ENCODE data around the gene MYO7B. TPM values are rescaled to one million over a fixed set of nuclear protein-coding genes. Genes with fewer than 3 reads are reported as not detected.

MYO7B gene
- polyA plus RNA-seq, 2 of the 4 experiments (the other 2 are of a cell fraction) = 0.04 to 0.09 TPM

DNA sequence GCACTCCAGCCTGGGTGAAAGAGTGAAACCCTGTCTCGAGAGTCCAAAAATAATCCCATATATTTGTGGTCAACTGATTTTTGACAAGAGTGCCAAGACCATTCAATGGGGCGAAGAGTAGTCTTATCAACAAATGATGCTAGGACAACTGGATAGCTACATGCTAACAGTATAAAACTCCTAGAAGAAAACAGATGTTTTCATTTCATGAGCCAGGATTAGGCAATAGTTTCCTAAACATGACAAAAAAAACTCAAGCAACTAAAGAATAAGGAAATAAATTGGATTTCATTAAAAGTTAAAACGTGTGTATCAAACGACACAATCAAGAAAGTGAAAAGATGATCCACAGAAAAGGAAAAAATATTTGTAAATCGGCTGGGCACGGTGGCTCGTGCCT is 133.6 kb downstream of the MYO7B start (continued):
- TF ChIP-seq ATOH8 (CRISPR knock-in tag; IDR thresholded peaks at IDR 0.05; ENCODE audit: low read depth) (no peak), NFE2L2 (conservative IDR thresholded peaks at IDR 0.05; ENCODE audit: low read length) (no peak), ZSCAN20 (CRISPR knock-in tag; IDR thresholded peaks at IDR 0.05) (no peak)

DNA sequence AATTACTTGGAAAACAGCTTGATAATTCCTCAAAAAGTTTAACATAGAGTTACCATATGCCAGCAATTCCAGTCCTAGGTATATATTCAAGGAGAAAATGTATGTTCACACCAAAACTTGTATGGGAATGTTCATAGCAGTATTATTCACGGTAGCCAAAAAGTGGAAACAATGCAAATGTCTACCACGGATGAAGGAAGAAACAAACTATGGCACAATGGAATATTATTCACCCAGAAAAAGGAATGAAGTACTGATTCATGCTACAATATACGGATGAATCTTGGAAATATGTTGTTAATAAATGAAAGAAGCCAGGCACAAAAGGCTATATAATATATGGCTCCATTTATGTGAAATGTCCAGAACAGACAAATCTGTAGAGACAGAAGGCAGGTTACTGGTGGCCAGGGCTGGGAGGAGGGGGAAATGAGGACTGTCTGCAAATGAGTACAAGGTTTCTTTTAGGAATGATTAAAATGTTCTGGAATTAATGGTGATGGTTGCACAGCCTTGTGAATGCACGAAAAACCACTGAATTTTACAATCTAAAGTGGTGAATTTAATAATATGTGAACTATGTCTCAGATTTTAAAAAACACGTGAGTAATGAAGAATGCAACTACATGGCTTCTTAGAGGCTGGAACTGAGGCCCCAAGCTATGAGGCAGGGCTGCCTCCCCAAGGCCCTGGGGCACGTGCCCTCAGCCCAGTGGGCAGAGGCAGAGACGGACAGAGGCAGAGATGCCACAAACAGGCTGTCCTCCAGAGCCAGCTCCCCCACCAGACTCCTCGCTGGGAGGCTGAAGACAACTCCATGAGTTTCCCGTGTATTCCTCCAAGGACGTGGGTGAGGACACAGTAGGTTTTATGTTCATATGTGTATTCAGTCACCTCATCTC is 134.8 kb downstream of the MYO7B start:
- no peak overlapping the region for H3K4me2 ChIP-seq
- no peak overlapping the region for H3K27ac ChIP-seq
- ChIA-PET POLR2A (no interaction called here), CTCF (interaction anchor here (1.0 kb wide), 1 partner anchor 20 kb away, joined by 6 read pairs; no protein-coding TSS in a partner anchor)
- ATAC-seq (no peak), FAIRE-seq (no peak), DNase-seq (ENCODE audit: low read depth in 1 of 2, low spot score in 1 of 2) (no peak)
- 69% methylated on average over 10 of the region's 10 CpGs for WGBS (ENCODE audit: missing lambda C conversion rate)
- H3K4me3 ChIP-seq = no peak overlapping the region
- TF ChIP-seq POLR2A (IDR thresholded peaks at IDR 0.05; ENCODE audit: low read length) (no peak), CBX8 (IDR thresholded peaks at IDR 0.05) (no peak), TP53 (CRISPR knock-in tag; IDR thresholded peaks at IDR 0.05) (no peak)
- no peaks in the 10 kb centered on the region; the same call in 2 of the 3 replicates for H3K9me3 ChIP-seq
- peaks cover 10% of the 10 kb centered on the region for H3K4me1 ChIP-seq

GRCh38 chr2:127670957-127671290 is 135.4 kb downstream of the MYO7B start:
- 62% methylated on average over 5 of the region's 5 CpGs for WGBS (ENCODE audit: missing lambda C conversion rate)
- Histone ChIP-seq H3K4me1 (peaks cover 11% of the 10 kb centered on the region), H3K9me3 (no peaks in the 10 kb centered on the region; the same call in 2 of the 3 replicates), H3K27ac (no peak overlapping the region), H3K4me3 (no peak overlapping the region), H3K4me2 (no peak overlapping the region)
- POLR2A ChIA-PET = no interaction called here
- no peak for FAIRE-seq
- CTCF ChIA-PET = interaction anchor here (1.0 kb wide), 1 partner anchor 21 kb away, joined by 6 read pairs; no protein-coding TSS in a partner anchor
- DNase-seq (ENCODE audit: low read depth in 1 of 2, low spot score in 1 of 2) = peak in 1 of 2 experiments; percentile 17
- no peak for ATAC-seq
- TF ChIP-seq HOXB5 (CRISPR knock-in tag; IDR thresholded peaks at IDR 0.05) (no peak), FOSL2 (IDR thresholded peaks at IDR 0.05) (no peak), FOSL2 (CRISPR knock-in tag; IDR thresholded peaks at IDR 0.05) (no peak), MAFK (IDR thresholded peaks at IDR 0.05; ENCODE audit: partially characterized antibody) (no peak), HOXA7 (CRISPR knock-in tag; IDR thresholded peaks at IDR 0.05) (no peak), HDAC2 (IDR thresholded peaks at IDR 0.05) (no peak), EHMT2 (IDR thresholded peaks at IDR 0.05; ENCODE audit: low read depth) (no peak), KDM1A (IDR thresholded peaks at IDR 0.05; ENCODE audit: low read depth) (no peak), RARB (CRISPR knock-in tag; IDR thresholded peaks at IDR 0.05) (no peak), NR3C1 (IDR thresholded peaks at IDR 0.05) (no peak), RFX5 (IDR thresholded peaks at IDR 0.05) (no peak), TP53 (CRISPR knock-in tag; IDR thresholded peaks at IDR 0.05) (no peak), NPAS2 (CRISPR knock-in tag; IDR thresholded peaks at IDR 0.05; ENCODE audit: borderline replicate concordance) (no peak), CBX2 (IDR thresholded peaks at IDR 0.05; ENCODE audit: borderline replicate concordance, low read depth) (no peak), TFCP2L1 (CRISPR knock-in tag; IDR thresholded peaks at IDR 0.05) (no peak), ZC3H11A (IDR thresholded peaks at IDR 0.05) (no peak)
- TF ChIP-seq, protein P1, sequence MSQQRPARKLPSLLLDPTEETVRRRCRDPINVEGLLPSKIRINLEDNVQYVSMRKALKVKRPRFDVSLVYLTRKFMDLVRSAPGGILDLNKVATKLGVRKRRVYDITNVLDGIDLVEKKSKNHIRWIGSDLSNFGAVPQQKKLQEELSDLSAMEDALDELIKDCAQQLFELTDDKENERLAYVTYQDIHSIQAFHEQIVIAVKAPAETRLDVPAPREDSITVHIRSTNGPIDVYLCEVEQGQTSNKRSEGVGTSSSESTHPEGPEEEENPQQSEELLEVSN (IDR thresholded peaks at IDR 0.05; ENCODE audit: borderline replicate concordance, low read depth) = no peak

Data from A549 (cell line).